Mucosa of stomach (tissue), 1 donor: ENCODE data around the gene HNF1A.
"Not testable (repeated sequence)": the region's sequence is repeated elsewhere in the genome, so short reads cannot be mapped to it uniquely, and the experiment has no call there.

Source experiments
- H3K27me3 ChIP-seq: one replicate; pipeline ENCODE4 v1.7.0; 2013; ENCODE audit warnings: mild to moderate bottlenecking, low read length; ENCODE audit not compliant: control insufficient read depth, insufficient read depth
- H3K36me3 ChIP-seq: one replicate; pipeline ENCODE4 v1.7.0; 2013; ENCODE audit warnings: low read length; ENCODE audit not compliant: control insufficient read depth, insufficient read depth
- H3K4me1 ChIP-seq: one replicate; pipeline ENCODE4 v1.7.0; 2013; ENCODE audit warnings: mild to moderate bottlenecking, low read length; ENCODE audit not compliant: control insufficient read depth, insufficient read depth
- H3K4me3 ChIP-seq: one replicate; pipeline ENCODE4 v1.7.0; 2013; ENCODE audit warnings: low read length
- H3K9ac ChIP-seq: one replicate; pipeline ENCODE4 v1.7.0; 2013; ENCODE audit warnings: mild to moderate bottlenecking, low read length, moderate library complexity
- H3K9me3 ChIP-seq: one replicate; pipeline ENCODE4 v1.7.0; 2013; ENCODE audit warnings: mild to moderate bottlenecking, low read length, moderate library complexity; ENCODE audit not compliant: control insufficient read depth
- donor health status: Pancreatic carcinoma.

HNF1A gene

GRCh38 chr12:121023799-121024198 is 45.5 kb downstream of the HNF1A start:
- Histone ChIP-seq H3K9me3 (no peaks in the 10 kb centered on the region), H3K27me3 (no peaks in the 10 kb centered on the region), H3K4me1 (peaks cover 56% of the 10 kb centered on the region), H3K9ac (no peak overlapping the region), H3K36me3 (no peaks in the 10 kb centered on the region), H3K4me3 (no peak overlapping the region)

DNA sequence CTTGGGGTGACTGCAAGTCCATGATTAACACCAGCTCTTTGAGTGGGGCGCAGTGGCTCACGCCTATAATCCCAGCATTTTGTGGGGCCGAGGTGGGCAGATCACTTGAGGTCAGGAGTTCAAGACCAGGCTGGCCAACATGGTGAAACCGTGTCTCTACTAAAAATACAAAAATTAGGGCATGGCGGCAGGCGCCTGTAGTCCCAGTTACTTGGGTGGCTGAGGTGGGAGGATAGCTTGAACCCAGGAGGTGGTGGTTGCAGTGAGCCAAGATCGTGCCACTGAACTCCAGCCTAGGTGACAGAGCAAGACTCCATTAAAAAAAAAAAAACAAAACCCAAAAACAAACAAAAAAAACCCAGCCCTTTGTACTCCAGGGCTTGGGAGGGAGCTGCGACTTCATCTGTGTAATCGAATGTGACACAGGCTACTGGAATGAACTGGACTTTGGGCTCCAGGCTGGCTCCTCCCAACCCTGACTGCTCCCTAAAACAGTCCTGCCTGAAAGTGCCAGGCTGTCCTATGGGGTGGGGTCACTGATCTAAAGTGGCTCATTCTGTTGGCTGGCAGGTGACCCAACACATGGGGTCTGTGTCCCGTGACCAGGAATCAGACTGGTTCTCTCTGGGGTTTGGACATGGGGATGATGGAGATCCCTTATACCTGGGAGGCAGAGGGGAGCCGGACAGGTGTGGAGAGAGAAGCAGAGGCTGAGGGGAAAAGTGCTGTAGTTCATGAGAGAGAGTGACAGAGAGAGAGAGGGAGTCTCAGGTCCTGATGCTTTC is 47.3 kb downstream of the HNF1A start:
- H3K9me3 ChIP-seq, result no peaks in the 10 kb centered on the region
- H3K9ac ChIP-seq, result peak overlapping the region; percentile 56
- H3K4me1 ChIP-seq, result peaks cover 56% of the 10 kb centered on the region
- no peak overlapping the region for H3K4me3 ChIP-seq
- H3K36me3 ChIP-seq, result no peaks in the 10 kb centered on the region
- H3K27me3 ChIP-seq, result no peaks in the 10 kb centered on the region

- H3K4me1 ChIP-seq, result peaks cover 52% of the 10 kb centered on the region
- H3K4me3 ChIP-seq, result no peak overlapping the region
- no peaks in the 10 kb centered on the region for H3K27me3 ChIP-seq
- peak overlapping the region; percentile 56 for H3K9ac ChIP-seq
- H3K9me3 ChIP-seq, result no peaks in the 10 kb centered on the region
- no peaks in the 10 kb centered on the region for H3K36me3 ChIP-seq
Measured at GRCh38 chr12:121026274-121027045, 48.1 kb downstream of the HNF1A start.

DNA sequence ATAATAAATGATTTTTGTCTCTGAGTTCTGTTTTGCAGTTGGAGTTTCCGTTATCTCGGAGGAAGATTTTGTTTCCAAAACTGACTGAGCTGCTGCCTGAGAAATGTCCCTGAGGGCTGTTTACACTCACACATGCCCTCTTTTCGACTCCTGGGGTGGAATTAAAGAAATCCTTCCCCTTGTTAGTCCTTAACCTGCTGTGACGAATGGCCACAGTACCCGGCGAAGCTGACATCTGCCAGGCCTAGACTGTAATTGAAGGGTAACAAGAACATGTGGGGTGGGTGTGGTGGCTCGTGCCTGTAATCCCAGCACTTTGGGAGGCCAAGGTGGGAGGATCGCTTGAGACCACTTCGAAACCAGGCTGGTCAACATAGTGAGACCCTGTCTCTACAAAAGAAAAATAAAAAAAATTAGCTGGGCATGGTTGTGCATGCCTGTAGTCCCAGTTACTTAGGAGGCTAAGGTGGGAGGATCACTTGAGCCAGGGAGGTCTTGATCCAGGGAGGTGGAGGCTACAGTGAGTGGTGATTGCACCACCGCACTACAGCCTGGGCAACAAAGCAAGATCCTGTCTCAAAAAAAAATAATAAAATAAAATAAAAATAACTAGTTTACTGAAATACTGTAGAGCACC is 52.4 kb downstream of the HNF1A start:
- Histone ChIP-seq H3K4me3 (no peak overlapping the region), H3K36me3 (peaks cover 6% of the 10 kb centered on the region), H3K27me3 (no peaks in the 10 kb centered on the region), H3K4me1 (peaks cover 49% of the 10 kb centered on the region), H3K9me3 (no peaks in the 10 kb centered on the region), H3K9ac (no peak overlapping the region)

- H3K4me1 ChIP-seq, result peaks cover 41% of the 10 kb centered on the region
- no peaks in the 10 kb centered on the region for H3K9me3 ChIP-seq
- peak overlapping the region; percentile 19 for H3K4me3 ChIP-seq
- H3K36me3 ChIP-seq, result peaks cover 6% of the 10 kb centered on the region
- no peaks in the 10 kb centered on the region for H3K27me3 ChIP-seq
- H3K9ac ChIP-seq, result peak overlapping the region; percentile 57
Measured at GRCh38 chr12:121033625-121034349, 55.4 kb downstream of the HNF1A start.

DNA sequence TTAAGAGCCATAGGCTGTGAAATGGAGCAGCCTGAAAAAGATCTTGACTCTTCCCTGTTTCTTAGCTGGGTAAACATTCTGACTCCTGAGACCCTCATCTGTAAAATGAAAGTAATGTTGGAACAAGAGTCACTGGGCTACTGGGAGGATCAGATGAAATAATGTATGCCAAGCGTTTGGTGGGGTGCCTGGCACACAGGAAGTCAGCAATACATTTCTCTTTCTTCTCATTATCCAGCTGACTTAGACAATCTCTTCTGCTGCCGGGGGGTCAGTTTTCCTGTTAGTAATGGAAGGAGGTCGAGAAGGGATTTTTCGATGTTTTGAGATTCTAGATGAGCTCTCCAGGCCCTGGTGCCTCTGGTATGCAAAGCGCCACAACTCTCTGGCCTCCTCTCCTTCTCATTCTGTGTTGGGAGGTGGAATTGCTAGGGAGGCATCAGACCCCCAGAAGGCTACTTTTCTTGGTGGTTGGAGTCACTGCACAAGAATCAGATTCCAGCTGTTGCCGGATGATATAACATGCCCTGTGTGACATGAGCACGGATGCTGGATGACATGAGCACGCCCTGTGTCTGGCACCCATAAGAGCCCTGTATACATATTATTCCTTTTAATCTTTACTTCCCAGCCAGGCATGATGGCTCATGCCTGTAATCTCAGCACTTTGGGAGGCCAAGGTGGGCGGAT is 56.4 kb downstream of the HNF1A start:
- Histone ChIP-seq H3K36me3 (peaks cover 6% of the 10 kb centered on the region), H3K4me1 (peaks cover 41% of the 10 kb centered on the region), H3K9ac (peak overlapping the region; percentile 54), H3K27me3 (no peaks in the 10 kb centered on the region), H3K9me3 (no peaks in the 10 kb centered on the region), H3K4me3 (no peak overlapping the region)

DNA sequence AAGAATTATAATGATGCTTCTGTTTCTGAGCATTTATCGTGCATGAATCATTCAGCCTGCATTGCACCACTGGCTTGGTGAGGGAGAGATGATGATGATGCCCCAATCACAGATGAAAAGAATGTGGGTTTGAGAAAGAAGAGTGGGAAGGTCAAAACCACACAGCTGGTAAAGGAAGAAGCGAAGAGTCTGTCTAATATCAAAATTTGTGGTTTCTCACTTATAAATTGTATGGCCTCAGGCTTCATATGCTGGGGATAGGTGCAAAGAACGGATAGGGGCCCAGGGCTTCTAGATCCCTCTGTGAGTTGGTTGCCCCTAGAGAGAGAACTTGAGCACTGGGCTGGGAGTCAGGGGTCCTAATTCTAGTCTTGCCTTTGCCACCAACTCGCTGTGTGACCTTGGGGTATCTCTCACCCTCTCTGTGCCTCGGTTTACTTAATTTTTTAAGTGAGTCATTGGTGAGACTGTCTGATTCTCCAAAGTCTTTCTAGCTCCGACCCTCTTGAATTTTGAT is 58.5 kb downstream of the HNF1A start:
- H3K9me3 ChIP-seq, result no peaks in the 10 kb centered on the region
- H3K27me3 ChIP-seq, result no peaks in the 10 kb centered on the region
- peak overlapping the region; percentile 44 for H3K4me3 ChIP-seq
- peaks cover 41% of the 10 kb centered on the region for H3K4me1 ChIP-seq
- peak overlapping the region; percentile 52 for H3K9ac ChIP-seq
- peaks cover 6% of the 10 kb centered on the region for H3K36me3 ChIP-seq

DNA sequence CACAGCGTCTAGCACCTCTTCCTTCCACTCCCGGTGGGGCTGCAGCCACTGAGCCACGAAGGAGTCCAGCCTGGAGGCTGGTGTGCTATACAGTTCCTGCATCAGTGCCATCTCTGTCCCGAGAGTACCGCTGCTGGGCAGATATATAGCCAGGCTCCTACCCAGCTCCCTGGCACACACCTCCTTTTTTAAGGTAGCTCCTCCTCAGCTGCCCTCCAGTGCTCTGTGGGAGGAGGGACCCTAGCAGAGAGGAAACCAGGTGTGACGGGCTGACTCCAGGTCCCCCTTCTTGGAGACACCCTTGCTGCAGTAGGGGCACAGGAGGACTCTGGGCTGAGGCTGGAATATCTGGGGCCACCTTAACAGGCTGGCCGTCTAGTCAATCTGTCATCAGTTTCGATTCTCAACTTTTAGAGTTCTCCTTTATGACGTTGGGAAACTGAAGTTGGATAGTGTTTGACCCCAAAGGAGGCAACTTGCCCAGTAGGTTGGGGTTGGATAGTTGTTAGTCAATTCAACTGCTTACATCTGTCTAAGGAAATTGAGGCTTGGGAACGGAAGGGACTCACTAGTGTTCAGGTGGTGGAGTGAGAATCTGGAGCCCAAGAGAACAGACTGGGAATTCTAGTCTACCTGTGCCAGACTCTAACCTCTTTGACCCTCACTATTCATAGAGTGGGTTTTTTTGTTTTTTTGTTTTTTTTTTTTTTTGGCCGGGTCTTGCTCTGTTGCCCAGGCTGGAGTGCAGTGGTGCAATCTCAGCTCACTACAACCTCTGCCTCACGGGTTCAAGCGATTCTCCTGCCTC is 60.7 kb downstream of the HNF1A start, which contains the start of gene OASL:
OASL (minus strand) TSS at position 386 of the 808 bp plus-strand sequence; CDS start at position 111, 275 bp downstream.
- H3K9ac ChIP-seq, result peak within 1 kb of the TSS; percentile 42
- peak within 1 kb of the TSS; percentile 44 for H3K4me3 ChIP-seq
- peaks cover 23% of the 10 kb centered on the region for H3K4me1 ChIP-seq
- H3K27me3 ChIP-seq, result no peaks in the 10 kb centered on the region
- H3K9me3 ChIP-seq, result no peaks in the 10 kb centered on the region
- H3K36me3 ChIP-seq, result no peaks in the 10 kb centered on the region

DNA sequence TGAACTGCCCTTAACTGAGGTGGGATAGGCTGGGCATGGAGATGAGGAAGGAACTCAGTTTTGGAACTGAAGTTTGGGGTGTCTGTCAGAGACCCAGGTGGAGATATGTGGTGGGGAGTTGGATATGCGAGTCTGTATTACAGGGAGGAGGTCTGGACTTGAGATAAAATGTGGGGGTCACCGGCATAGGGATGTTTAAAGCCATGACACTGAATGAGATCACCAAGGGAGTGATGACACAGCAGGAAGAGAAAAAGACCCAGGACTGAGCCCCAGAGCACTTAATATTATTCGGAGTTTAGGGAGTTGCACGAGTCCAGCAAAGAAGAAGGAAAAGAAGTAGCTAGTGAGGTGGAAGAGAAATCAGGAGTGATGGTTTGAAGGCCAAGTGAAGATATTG is 64.7 kb downstream of the HNF1A start:
- Histone ChIP-seq H3K4me3 (no peak overlapping the region), H3K9me3 (no peaks in the 10 kb centered on the region), H3K4me1 (peaks cover 14% of the 10 kb centered on the region), H3K36me3 (no peaks in the 10 kb centered on the region), H3K27me3 (no peaks in the 10 kb centered on the region), H3K9ac (no peak overlapping the region)

DNA sequence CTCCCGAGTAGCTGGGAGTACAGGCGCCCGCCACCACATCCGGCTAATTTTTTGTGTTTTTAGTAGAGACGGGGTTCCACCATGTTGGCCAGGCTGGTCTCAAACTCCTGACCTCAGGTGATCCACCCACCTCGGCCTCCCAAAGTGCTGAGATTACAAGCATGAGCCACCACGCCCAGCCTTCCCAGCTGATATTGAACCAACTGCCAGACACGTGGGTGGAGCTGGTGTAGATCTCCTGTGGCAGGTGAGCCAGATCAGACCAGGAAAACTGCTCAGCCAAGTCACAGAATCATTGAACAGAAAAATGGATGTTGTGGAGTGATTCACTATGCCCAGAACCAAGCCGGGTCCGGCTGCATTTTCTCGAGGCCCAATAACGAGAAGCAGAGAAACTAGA is 69.1 kb downstream of the HNF1A start:
- H3K9ac ChIP-seq, H3K36me3 ChIP-seq, H3K4me3 ChIP-seq, H3K9me3 ChIP-seq, H3K27me3 ChIP-seq: not testable (repeated sequence)
- peaks cover 15% of the 10 kb centered on the region for H3K4me1 ChIP-seq
